AG09319 (cell line): ENCODE data around the gene MPHOSPH9.

Source experiments
- DNase-seq: peaks from one replicate; pipeline ENCODE4 v3.0.0-alpha.2; 2010; ENCODE audit warnings: low read depth; ENCODE audit errors: extremely low read depth
- TF ChIP-seq, protein P1 (sequence below): IDR thresholded peaks from 2 replicates; pipeline ENCODE4 v1.5.1; 2011; ENCODE audit warnings: low read depth, mild to moderate bottlenecking, inconsistent platforms, low read length, moderate library complexity

MPHOSPH9 gene, protein sequence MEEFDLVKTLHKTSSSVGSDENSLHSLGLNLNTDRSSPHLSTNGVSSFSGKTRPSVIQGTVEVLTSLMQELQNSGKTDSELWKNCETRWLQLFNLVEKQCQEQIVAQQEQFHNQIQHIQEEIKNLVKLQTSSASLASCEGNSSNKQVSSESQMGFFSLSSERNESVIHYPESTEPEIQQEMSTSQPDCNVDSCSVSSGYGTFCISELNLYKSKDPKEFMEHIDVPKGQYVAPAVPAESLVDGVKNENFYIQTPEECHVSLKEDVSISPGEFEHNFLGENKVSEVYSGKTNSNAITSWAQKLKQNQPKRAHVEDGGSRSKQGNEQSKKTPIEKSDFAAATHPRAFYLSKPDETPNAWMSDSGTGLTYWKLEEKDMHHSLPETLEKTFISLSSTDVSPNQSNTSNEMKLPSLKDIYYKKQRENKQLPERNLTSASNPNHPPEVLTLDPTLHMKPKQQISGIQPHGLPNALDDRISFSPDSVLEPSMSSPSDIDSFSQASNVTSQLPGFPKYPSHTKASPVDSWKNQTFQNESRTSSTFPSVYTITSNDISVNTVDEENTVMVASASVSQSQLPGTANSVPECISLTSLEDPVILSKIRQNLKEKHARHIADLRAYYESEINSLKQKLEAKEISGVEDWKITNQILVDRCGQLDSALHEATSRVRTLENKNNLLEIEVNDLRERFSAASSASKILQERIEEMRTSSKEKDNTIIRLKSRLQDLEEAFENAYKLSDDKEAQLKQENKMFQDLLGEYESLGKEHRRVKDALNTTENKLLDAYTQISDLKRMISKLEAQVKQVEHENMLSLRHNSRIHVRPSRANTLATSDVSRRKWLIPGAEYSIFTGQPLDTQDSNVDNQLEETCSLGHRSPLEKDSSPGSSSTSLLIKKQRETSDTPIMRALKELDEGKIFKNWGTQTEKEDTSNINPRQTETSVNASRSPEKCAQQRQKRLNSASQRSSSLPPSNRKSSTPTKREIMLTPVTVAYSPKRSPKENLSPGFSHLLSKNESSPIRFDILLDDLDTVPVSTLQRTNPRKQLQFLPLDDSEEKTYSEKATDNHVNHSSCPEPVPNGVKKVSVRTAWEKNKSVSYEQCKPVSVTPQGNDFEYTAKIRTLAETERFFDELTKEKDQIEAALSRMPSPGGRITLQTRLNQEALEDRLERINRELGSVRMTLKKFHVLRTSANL

GRCh38 chr12:123232807-123233504 is at the start of gene MPHOSPH9, which contains the start of gene MTRFR:
Gene MPHOSPH9, minus strand, starts transcription at chr12:123233141. Its CDS starts 2,777 bp downstream, at chr12:123230364.
Gene MTRFR, plus strand, starts transcription at chr12:123233436. Its CDS starts 20,239 bp downstream, at chr12:123253675.
- DNase-seq, result peak; percentile 99
- TF ChIP-seq, protein P1, sequence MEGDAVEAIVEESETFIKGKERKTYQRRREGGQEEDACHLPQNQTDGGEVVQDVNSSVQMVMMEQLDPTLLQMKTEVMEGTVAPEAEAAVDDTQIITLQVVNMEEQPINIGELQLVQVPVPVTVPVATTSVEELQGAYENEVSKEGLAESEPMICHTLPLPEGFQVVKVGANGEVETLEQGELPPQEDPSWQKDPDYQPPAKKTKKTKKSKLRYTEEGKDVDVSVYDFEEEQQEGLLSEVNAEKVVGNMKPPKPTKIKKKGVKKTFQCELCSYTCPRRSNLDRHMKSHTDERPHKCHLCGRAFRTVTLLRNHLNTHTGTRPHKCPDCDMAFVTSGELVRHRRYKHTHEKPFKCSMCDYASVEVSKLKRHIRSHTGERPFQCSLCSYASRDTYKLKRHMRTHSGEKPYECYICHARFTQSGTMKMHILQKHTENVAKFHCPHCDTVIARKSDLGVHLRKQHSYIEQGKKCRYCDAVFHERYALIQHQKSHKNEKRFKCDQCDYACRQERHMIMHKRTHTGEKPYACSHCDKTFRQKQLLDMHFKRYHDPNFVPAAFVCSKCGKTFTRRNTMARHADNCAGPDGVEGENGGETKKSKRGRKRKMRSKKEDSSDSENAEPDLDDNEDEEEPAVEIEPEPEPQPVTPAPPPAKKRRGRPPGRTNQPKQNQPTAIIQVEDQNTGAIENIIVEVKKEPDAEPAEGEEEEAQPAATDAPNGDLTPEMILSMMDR, result no peak

GRCh38 chr12:123282111-123282510 is 49.2 kb upstream of the MPHOSPH9 start:
- DNase-seq, result no peak
- TF ChIP-seq, protein P1, result no peak

DNA sequence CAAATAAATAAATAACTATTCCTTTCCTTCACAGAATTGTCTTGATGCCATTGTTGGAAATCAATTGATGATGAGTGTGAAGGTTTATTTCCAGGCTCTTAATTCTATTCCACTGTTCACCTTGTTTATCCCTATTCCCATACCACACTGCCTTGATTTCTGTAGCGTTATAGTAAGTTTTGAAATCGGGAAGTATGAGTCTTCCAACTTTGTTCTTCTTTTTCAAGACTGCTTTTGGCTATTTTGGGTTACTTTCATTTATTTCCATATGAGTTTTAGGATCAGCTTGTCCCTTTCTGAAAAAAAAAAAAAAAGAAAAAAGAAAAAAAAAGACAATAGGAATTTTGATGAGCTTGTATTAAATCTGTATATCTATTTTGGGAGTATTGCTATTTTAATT is 48.0 kb upstream of the MPHOSPH9 start:
- TF ChIP-seq, protein P1, result no peak
- no peak for DNase-seq

DNA sequence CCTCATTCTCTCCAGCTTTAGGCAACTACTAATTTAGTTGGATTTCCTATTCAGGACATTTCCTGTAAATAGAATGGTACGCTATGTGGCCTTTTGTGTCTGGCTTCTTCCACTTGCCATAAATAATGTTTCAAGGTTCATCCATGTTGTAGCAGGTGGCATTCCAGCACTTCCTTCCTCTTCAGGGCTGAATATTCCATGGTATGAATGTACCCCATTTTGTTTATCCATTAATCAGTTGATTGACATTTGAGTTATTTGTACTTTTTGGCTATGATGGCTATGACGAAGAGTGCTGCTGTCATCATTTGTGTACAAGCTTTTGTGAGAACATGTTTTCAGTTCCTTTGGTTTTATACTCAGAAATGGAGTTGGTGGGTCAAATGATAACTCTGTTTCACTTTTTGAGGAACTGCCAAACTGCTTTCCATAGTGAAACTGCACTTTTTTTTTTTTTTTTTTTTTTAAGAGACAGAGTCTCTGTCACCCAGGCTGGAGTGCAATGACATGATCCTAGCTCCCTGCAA is 45.2 kb upstream of the MPHOSPH9 start:
- TF ChIP-seq, protein P1, result no peak
- no peak for DNase-seq

DNA sequence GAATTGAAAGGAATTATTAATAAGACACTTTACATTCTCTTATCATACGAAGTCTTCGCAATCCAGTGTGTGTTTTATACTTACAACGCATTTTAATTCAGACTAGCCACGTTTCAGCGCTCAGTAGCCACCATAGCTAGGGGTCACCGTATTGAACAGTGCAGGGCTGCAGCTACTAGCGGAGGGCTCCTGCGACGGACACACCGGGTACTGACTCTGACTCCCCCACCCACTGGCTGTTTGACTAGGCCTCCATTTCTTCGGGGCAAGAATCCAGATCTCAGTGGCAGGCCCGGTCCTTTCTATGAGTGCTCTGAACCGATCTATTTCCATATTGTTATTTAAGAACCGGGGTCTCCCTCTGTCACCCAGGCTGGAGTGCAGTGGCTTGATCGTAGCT is 40.2 kb upstream of the MPHOSPH9 start:
- DNase-seq, result no peak
- TF ChIP-seq, protein P1, result no peak

DNA sequence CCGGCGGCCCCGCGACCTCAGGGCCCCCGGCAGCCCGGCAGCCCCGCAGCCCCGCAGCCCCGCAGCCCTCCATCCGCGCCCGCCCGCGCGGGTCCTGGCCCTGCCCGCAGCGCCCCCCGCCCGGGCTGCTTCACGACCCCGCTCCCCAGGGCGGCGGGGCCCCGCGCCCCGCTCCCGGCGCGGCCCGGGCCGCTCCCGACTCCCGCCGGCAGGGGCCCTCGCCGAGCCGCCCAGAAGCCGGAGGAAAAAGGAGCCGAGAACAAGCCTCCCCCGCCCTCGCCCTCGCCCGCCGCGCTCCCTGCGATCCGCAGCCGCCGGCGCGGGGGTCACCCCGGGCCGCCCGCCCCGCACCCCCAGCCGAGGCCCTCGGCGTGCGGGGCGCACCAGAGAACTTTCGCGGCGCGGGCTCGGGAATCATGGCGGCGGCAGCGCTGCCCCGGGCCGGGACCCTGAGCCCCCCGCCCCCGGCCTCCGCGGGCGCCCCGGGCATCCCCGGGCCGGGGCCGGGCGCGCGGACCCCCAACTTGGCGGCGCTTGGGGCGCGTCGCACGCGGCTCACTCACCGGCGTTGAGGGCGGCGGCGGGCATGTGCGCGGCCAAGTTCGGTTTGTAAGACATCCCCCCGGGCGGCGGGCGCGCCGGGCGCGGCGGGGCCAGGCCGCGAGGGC is 38.2 kb upstream of the MPHOSPH9 start:
- DNase-seq, result no peak
- TF ChIP-seq, protein P1, result peak; percentile 32
